ENCODE results near the gene VPS4A.
"Not testable (repeated sequence)": the region's sequence is repeated elsewhere in the genome, so short reads cannot be mapped to it uniquely, and the experiment has no call there.

Gene VPS4A

GRCh38 chr16:69327585-69328310 is 16.6 kb downstream of the VPS4A start:
- DNase-seq (ENCODE audit: low spot score), result no peak

- DNase-seq (ENCODE audit: low spot score), result no peak
Measured at GRCh38 chr16:69328854-69329316, 17.7 kb downstream of the VPS4A start.

- DNase-seq (ENCODE audit: low spot score), result peak; percentile 49
Measured at GRCh38 chr16:69329369-69330285, 18.5 kb downstream of the VPS4A start.

- DNase-seq (ENCODE audit: low spot score), result peak; percentile 97
Measured at GRCh38 chr16:69330286-69331109, 19.3 kb downstream of the VPS4A start, which contains the start of gene PDF. TSS of gene PDF (minus strand) at chr16:69330588. CDS start at chr16:69330570, 18 bp downstream.

- DNase-seq (ENCODE audit: low spot score), result no peak
Measured at GRCh38 chr16:69334696-69335095, 23.5 kb downstream of the VPS4A start.

- DNase-seq (ENCODE audit: low spot score), result no peak
Measured at GRCh38 chr16:69338557-69339288, 27.6 kb downstream of the VPS4A start.

GRCh38 chr16:69339289-69340094 is 28.3 kb downstream of the VPS4A start, which contains the start of the genes COG8 and NIP7:
TSS of gene COG8 (minus strand) at chr16:69339564. CDS start at chr16:69339552, 12 bp downstream.
TSS of gene NIP7 (plus strand) at chr16:69339772. CDS start at chr16:69339830, 58 bp downstream.
- DNase-seq (ENCODE audit: low spot score), result peak; percentile 96

GRCh38 chr16:69340095-69340644 is 29.0 kb downstream of the VPS4A start:
- DNase-seq (ENCODE audit: low spot score), result no peak

- no peak for DNase-seq (ENCODE audit: low spot score)
Measured at GRCh38 chr16:69344171-69344570, 33.0 kb downstream of the VPS4A start.

- no peak for DNase-seq (ENCODE audit: low spot score)
Measured at GRCh38 chr16:69345923-69346322, 34.8 kb downstream of the VPS4A start.

GRCh38 chr16:69346683-69347082 is 35.5 kb downstream of the VPS4A start:
- no peak for DNase-seq (ENCODE audit: low spot score)

- no peak for DNase-seq (ENCODE audit: low spot score)
Measured at GRCh38 chr16:69348222-69348621, 37.1 kb downstream of the VPS4A start.

- no peak for DNase-seq (ENCODE audit: low spot score)
Measured at GRCh38 chr16:69349536-69349935, 38.4 kb downstream of the VPS4A start.

GRCh38 chr16:69350536-69351133 is 39.5 kb downstream of the VPS4A start:
- no peak for DNase-seq (ENCODE audit: low spot score)

- no peak for DNase-seq (ENCODE audit: low spot score)
Measured at GRCh38 chr16:69351309-69352027, 40.3 kb downstream of the VPS4A start, which contains the start of gene TMED6. TSS of gene TMED6 (minus strand) at chr16:69351786. CDS start at chr16:69351753, 33 bp downstream.

GRCh38 chr16:69360070-69360469 is 48.9 kb downstream of the VPS4A start:
- not testable (repeated sequence) for DNase-seq (ENCODE audit: low spot score)

- DNase-seq (ENCODE audit: low spot score), result no peak
Measured at GRCh38 chr16:69363281-69363717, 52.1 kb downstream of the VPS4A start.

- DNase-seq (ENCODE audit: low spot score), result no peak
Measured at GRCh38 chr16:69364088-69364487, 52.9 kb downstream of the VPS4A start.

- DNase-seq (ENCODE audit: low spot score), result no peak
Measured at GRCh38 chr16:69365901-69366300, 54.8 kb downstream of the VPS4A start.

All from AG20443 (cell line).